ENCODE measurements around the gene CAV2.

The CAV2 gene

GRCh38 chr7:116557901-116558300 lies 58.4 kb downstream of the CAV2 start:
- no peak for TF ChIP-seq POLR2AphosphoS5 (IDR thresholded peaks at IDR 0.05; ENCODE audit: low read depth, low read length)
- TF ChIP-seq FOXP2 (optimal IDR thresholded peaks at IDR 0.05; ENCODE audit: borderline replicate concordance, extremely low read depth, extremely low read length, insufficient read depth), result no peak
- no peak for TF ChIP-seq TAF1 (IDR thresholded peaks at IDR 0.05; ENCODE audit: borderline replicate concordance, insufficient read depth, low read length)
- TF ChIP-seq SIN3A (IDR thresholded peaks at IDR 0.05; ENCODE audit: borderline replicate concordance, insufficient read depth, low read length), result no peak

Measured in PFSK-1 (cell line).